Psoas muscle (tissue), 8 donors: Measurements from ENCODE around the gene NUBP2. TPM values are rescaled to one million over a fixed set of nuclear protein-coding genes. Genes with fewer than 3 reads are reported as not detected.
A peak's percentile ranks its signal among the peaks of the same experiment; 100 is the strongest.

Experiments used
- ATAC-seq, 4 donors: fragments of 200-7000 bp; cut with Tn5 transposase; one replicate each; pipeline ENCODE4 v1.9.1; 2020; ENCODE audit warnings: moderate library complexity in 3 of 4, mild to moderate bottlenecking in 2 of 4
- DNase-seq, 2 donors: peaks; one replicate each; pipeline ENCODE4 v3.0.0-alpha.2; 2020
- H3K27ac ChIP-seq: fragments of 200-600 bp; one replicate; pipeline ENCODE4 v1.8.0; 2022
- H3K27me3 ChIP-seq, 3 donors: fragments of 200-600 bp in 1 of 3; one replicate each; pipeline versions ENCODE4 v1.6.1 to v1.8.0; 2013 to 2022; ENCODE audit warnings: low read length in 2 of 3, mild to moderate bottlenecking in 2 of 3, moderate library complexity in 1 of 3; ENCODE audit not compliant: insufficient read depth in 3 of 3
- H3K36me3 ChIP-seq, 2 donors: fragments of 200-600 bp in 1 of 2; one replicate each; pipeline versions ENCODE4 v1.6.1 to v1.8.0; 2013 to 2022; ENCODE audit warnings: low read depth in 1 of 2, mild to moderate bottlenecking in 1 of 2, moderate library complexity in 1 of 2; ENCODE audit not compliant: insufficient read depth in 1 of 2
- H3K4me1 ChIP-seq: fragments of 200-600 bp; one replicate; pipeline ENCODE4 v1.8.0; 2022
- H3K4me3 ChIP-seq: fragments of 200-600 bp; one replicate; pipeline ENCODE4 v1.8.0; 2022; ENCODE audit warnings: mild to moderate bottlenecking
- H3K9me3 ChIP-seq: fragments of 200-600 bp; one replicate; pipeline ENCODE4 v1.8.0; 2022
- CTCF ChIP-seq: fragments of 200-600 bp; IDR thresholded peaks from one replicate; pipeline ENCODE4 v1.8.0; 2022; ENCODE audit warnings: antibody characterized with exemption
- WGBS, 3 donors: extraction: QIAGEN DNeasy Blood & Tissue Kit; methylation state at CpG; one replicate each; pipeline versions ENCODE4 v1.1.6 to v1.1.7; 2013; 5-methylcytosine and 5-hydroxymethylcytosine counted together
- intact Hi-C, 2 donors: fragments of 100-400 bp; cut with DNase I; formaldehyde crosslinking; loops; one replicate each; pipeline versions ENCODE4 v1.11.0 to v1.14.2; 2022
- polyA plus RNA-seq, 3 donors: library from polyadenylated mRNA; stranded (reverse); fragments of 200-250 nt; gene quantifications; one replicate each; pipeline ENCODE4 v1.2.3, GENCODE V29; 2013
- total RNA-seq, 4 donors: library from RNA; stranded (reverse); fragmentation: NEBNext Ultra II Directional in 2 of 4; extraction: Animal tissue kit (Norgen Biotek cat#: 25700) in 2 of 4; gene quantifications; one replicate each; pipeline versions ENCODE4 v1.2.1 to v1.2.4, GENCODE V29; 2021 to 2023
- donor health status: healthy with polysubstance abuse.
- donor health status: DM: no; HTN: no; CAD: no; lungs with moderate emphysema.
- donor health status: Bipolar disorder and iron deficiency.
- donor health status: healthy.
- donor health status: DM: yes; HTN: yes; CAD: no.
- donor health status: DM: no; HTN: no; CAD: no.
- donor health status: DM: no; HTN: no; CAD: no.
- donor health status: DM: yes; HTN: yes; CAD: no.

NUBP2 gene
- total and polyA plus RNA-seq, 7 donors, result 34.7 to 96.0 (median 44.7) TPM

DNA sequence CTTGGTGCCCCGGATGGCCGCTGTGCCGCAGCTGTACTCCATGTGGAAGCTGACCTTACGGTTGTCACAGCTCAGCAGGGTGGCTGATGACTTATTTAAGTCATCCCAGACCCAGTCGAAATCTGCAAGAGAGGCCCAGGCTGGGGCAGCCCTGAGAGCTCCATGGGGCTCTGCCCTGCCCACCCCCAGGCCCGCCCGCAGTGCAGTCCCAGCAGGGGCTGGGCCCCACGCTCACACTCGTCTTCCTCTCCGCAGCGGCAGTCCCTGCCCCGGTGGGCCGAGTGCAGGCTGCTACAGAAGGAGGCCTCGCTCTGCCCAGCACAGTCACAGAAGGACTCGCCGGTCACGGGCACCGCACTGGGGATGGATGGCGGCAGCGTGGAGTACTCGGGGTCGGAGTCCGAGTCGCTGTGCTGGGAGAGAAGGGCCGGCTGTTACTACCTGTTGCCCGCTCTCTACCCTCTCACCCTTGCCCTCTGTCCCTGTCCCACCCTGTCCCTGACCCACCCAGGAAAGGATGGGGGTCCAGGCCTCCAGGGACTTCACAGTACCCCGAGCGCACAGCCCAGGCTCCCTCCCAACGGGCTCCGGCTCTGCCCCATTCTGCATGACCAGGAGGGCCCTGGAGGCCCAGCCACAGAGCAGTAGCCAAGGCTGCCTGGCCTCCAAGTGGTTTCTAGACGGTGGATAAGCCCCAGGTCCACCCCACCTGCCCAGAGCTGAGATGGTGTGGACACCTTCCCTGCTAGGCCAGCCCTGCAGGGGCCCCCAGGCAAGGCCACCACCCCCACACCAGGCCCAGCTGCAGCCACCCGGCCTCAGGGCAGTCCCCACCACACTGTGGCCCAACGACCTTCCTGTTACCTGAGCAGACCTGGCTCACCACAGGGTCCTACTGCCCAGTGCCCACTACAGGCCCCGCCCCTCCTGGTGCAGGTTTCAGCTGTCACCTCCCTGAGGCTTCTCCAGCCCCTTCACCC is 4.3 kb upstream of the NUBP2 start:
- H3K36me3 ChIP-seq, result peaks cover 0 to 63% of the 10 kb centered on the region in 2 donors
- TF ChIP-seq CTCF, result no peak
- intact Hi-C loops, result loop anchor here in 1 of 2 donors (10.0 kb wide), 1 partner anchor 166 kb away; the partner anchor contains the start of gene MSRB1
- DNase-seq (peak; percentile 17 to 53), ATAC-seq (no peak)
- no peaks in the 10 kb centered on the region for H3K9me3 ChIP-seq
- WGBS, 3 donors, result 77 to 85% (median 77%) methylated on average over 34 of the region's 34 CpGs
- H3K4me3 ChIP-seq, result no peak overlapping the region
- peaks cover 35% of the 10 kb centered on the region for H3K4me1 ChIP-seq
- no peak overlapping the region for H3K27ac ChIP-seq
- H3K27me3 ChIP-seq, result no peaks in the 10 kb centered on the region

DNA sequence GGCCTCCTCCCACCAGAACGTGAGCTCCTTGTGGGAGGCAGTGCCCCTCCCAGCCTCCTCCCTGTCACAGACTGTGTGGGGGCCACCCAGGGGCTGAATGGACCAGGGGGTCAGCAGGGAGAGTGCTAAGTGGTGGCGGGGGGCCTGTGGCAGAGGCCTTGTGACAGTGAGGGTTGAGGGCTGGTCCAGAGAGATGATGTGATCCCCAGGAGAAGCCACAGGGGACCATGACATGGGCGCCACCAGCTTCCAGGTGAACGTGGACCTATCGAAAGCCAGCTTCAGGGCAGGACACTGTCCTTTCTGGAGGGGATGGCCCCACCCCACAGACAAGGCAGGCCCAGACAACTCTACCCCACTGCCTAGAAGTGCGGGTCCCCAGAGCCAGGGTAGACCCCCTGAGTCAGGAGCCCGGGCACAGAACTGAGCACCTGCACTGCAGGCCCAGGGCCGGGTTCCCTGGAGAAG is 3.5 kb upstream of the NUBP2 start:
- H3K27ac ChIP-seq, result peak overlapping the region; percentile 16
- H3K27me3 ChIP-seq, result no peaks in the 10 kb centered on the region
- no peak for ATAC-seq
- no peaks in the 10 kb centered on the region for H3K9me3 ChIP-seq
- DNase-seq, result peak; percentile 15 to 52
- TF ChIP-seq CTCF, result no peak
- intact Hi-C loops, result loop anchor here in 1 of 2 donors (10.0 kb wide), 1 partner anchor 166 kb away; the partner anchor contains the start of gene MSRB1
- no peak overlapping the region for H3K4me3 ChIP-seq
- 75 to 79% (median 77%) methylated on average over 8 of the region's 8 CpGs for WGBS, 3 donors
- H3K36me3 ChIP-seq, result peaks cover 0 to 63% of the 10 kb centered on the region in 2 donors
- H3K4me1 ChIP-seq, result peaks cover 37% of the 10 kb centered on the region

DNA sequence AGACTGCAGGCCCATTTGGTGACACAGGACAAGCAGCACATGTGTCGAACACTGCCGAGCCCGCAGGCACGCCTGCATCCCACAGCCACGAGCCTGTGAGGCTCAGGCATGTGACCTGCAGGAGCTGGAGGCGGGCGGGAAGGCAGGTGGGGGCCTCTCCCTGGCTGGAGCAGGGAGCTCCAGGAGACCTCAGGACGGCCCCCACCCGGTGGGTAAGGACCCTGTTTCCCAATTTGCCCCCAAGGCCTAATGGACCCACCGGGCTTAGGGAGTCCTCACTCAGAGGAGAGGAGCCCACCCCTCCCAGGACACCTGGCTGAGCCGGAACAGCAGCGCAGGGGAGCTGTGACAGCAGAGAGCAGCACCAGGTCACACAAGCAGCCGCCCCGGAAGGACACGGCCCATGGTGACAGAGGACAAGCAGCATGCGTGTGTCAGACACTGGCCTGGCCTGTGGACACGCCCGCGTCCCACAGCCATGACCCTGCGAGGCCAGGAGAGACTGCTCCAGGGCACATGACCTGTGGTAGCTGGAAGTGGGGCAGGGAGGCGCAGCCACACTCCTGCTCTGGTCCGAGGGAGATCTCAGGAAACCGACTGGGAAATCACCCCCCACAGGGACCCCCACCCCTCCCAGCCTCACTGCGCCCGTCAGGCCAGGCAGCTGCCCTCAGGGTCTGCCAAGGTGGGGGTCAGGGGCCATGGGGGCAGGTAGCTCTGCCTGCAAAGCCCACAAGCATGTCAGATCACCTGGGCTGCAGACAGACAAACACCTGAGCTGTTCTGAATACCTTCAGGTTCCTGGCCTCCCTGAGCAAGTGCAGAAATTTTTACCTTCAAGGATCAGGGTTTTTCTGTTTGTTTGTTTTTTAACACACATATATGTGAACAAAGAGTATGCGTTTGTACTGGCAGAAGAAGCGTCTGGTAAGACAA is 2.8 kb upstream of the NUBP2 start:
- no peak for ATAC-seq
- intact Hi-C loops, result loop anchor here in 1 of 2 donors (10.0 kb wide), 1 partner anchor 165 kb away; the partner anchor contains the start of gene MSRB1
- Histone ChIP-seq H3K4me3 (no peak overlapping the region), H3K36me3 (peaks cover 0 to 60% of the 10 kb centered on the region in 2 donors), H3K27ac (peak overlapping the region; percentile 92), H3K4me1 (peaks cover 30% of the 10 kb centered on the region), H3K27me3 (no peaks in the 10 kb centered on the region), H3K9me3 (no peaks in the 10 kb centered on the region)
- WGBS, 3 donors, result 68 to 82% (median 70%) methylated on average over 26 to 27 of the region's 27 CpGs
- DNase-seq, result peak; percentile 42 to 63
- TF ChIP-seq CTCF, result no peak

- no peak for TF ChIP-seq CTCF
- DNase-seq (peak in 1 of 2 donors; percentile 13), ATAC-seq (no peak)
- 57 to 79% (median 66%) methylated on average over 6 of the region's 6 CpGs for WGBS, 3 donors
- Histone ChIP-seq H3K36me3 (peaks cover 0 to 54% of the 10 kb centered on the region in 2 donors), H3K4me1 (peaks cover 34% of the 10 kb centered on the region), H3K4me3 (peak overlapping the region; percentile 86), H3K27me3 (no peaks in the 10 kb centered on the region), H3K27ac (peak overlapping the region; percentile 92), H3K9me3 (no peaks in the 10 kb centered on the region)
- intact Hi-C loops, result no loop called here
These were observed 2.1 kb upstream of the NUBP2 start for GRCh38 chr16:1780677-1781072.
